H9 (cell line): ENCODE data around the gene CCDC174. TPM values are rescaled to one million over a fixed set of nuclear protein-coding genes. Genes with fewer than 3 reads are reported as not detected.

ENCODE experiments used
- DNase-seq: peaks from one replicate; pipeline ENCODE4 v3.0.0-alpha.2; 2017
- H2AFZ ChIP-seq: one replicate; pipeline ENCODE4 v1.6.1; 2013; ENCODE audit warnings: mild to moderate bottlenecking, low read length, control low read depth, moderate library complexity
- H2AK5ac ChIP-seq: 2 replicates; pipeline ENCODE4 v1.6.1; 2013; ENCODE audit warnings: low read length, control low read depth, mixed read lengths; ENCODE audit not compliant: insufficient read length
- H2BK120ac ChIP-seq: one replicate; pipeline ENCODE4 v1.6.1; 2013; ENCODE audit warnings: low read depth, mild to moderate bottlenecking, low read length, control low read depth, inconsistent platforms; ENCODE audit not compliant: poor library complexity, severe bottlenecking
- H2BK12ac ChIP-seq: 2 replicates; pipeline ENCODE4 v1.6.1; 2013; ENCODE audit warnings: low read length, control low read depth, mixed read lengths, low read depth; ENCODE audit not compliant: insufficient read length
- H2BK15ac ChIP-seq: 2 replicates; pipeline ENCODE4 v1.6.1; 2013; ENCODE audit warnings: low read depth, low read length, control low read depth
- H2BK20ac ChIP-seq: one replicate; pipeline ENCODE4 v1.6.1; 2013; ENCODE audit warnings: low read depth, mild to moderate bottlenecking, low read length, control low read depth, inconsistent platforms; ENCODE audit not compliant: poor library complexity, severe bottlenecking
- H2BK5ac ChIP-seq: 2 replicates; pipeline ENCODE4 v1.6.1; 2013; ENCODE audit warnings: low read length, control low read depth, mixed read lengths; ENCODE audit not compliant: insufficient read length
- H3K14ac ChIP-seq: 2 replicates; pipeline ENCODE4 v1.6.1; 2013; ENCODE audit warnings: low read length, control low read depth; ENCODE audit not compliant: insufficient read depth
- H3K18ac ChIP-seq: 2 replicates; pipeline ENCODE4 v1.6.1; 2013; ENCODE audit warnings: low read depth, mild to moderate bottlenecking, mixed read lengths, low read length, control low read depth; ENCODE audit not compliant: insufficient read length
- H3K23ac ChIP-seq: 2 replicates; pipeline ENCODE4 v1.6.1; 2013; ENCODE audit warnings: low read length, control low read depth, mixed read lengths, low read depth; ENCODE audit not compliant: insufficient read length
- H3K23me2 ChIP-seq: 2 replicates; pipeline ENCODE4 v1.6.1; 2013; ENCODE audit warnings: low read depth, mild to moderate bottlenecking, mixed read lengths, low read length, control low read depth; ENCODE audit not compliant: insufficient read length, poor library complexity, severe bottlenecking
- H3K27ac ChIP-seq: 2 replicates; pipeline ENCODE4 v1.5.1; 2013; ENCODE audit warnings: low read length, control low read depth, mixed read lengths, low read depth; ENCODE audit not compliant: insufficient read length
- H3K27me3 ChIP-seq: 2 replicates; pipeline ENCODE4 v1.6.1; 2013; ENCODE audit warnings: low read length, control low read depth, inconsistent platforms; ENCODE audit not compliant: insufficient read depth
- H3K4ac ChIP-seq: 2 replicates; pipeline ENCODE4 v1.6.1; 2013; ENCODE audit warnings: low read depth, mild to moderate bottlenecking, control low read depth, inconsistent platforms, low read length, moderate library complexity
- H3K4me1 ChIP-seq: 2 replicates; pipeline ENCODE4 v1.6.1; 2013; ENCODE audit warnings: low read length, control low read depth, inconsistent platforms; ENCODE audit not compliant: insufficient read depth
- H3K4me2 ChIP-seq: 2 replicates; pipeline ENCODE4 v1.6.1; 2013; ENCODE audit warnings: low read length, control low read depth, mixed read lengths; ENCODE audit not compliant: insufficient read length, insufficient read depth
- H3K56ac ChIP-seq: 2 replicates; pipeline ENCODE4 v1.6.1; 2013; ENCODE audit warnings: low read depth, mild to moderate bottlenecking, mixed read lengths, low read length, control low read depth; ENCODE audit not compliant: insufficient read length
- H3K79me1 ChIP-seq: 2 replicates; pipeline ENCODE4 v1.6.1; 2013; ENCODE audit warnings: low read depth, mild to moderate bottlenecking, moderate library complexity, low read length, control low read depth, inconsistent platforms; ENCODE audit not compliant: insufficient read depth, poor library complexity, severe bottlenecking
- H3K79me2 ChIP-seq: 2 replicates; pipeline ENCODE4 v1.6.1; 2013; ENCODE audit warnings: low read length, control low read depth, inconsistent platforms; ENCODE audit not compliant: insufficient read depth
- H3K9ac ChIP-seq: 2 replicates; pipeline ENCODE4 v1.6.1; 2013; ENCODE audit warnings: low read length, control low read depth, mixed read lengths; ENCODE audit not compliant: insufficient read length; ENCODE audit errors: extremely low read depth
- H3K9me3 ChIP-seq: one replicate; pipeline ENCODE4 v1.6.1; 2013; ENCODE audit warnings: low read depth, low read length, inconsistent platforms; ENCODE audit not compliant: control insufficient read depth
- H3T11ph ChIP-seq: one replicate; pipeline ENCODE4 v1.6.1; 2013; ENCODE audit warnings: mild to moderate bottlenecking, low read length, control low read depth, inconsistent platforms
- H4K20me1 ChIP-seq: one replicate; pipeline ENCODE4 v1.6.1; 2013; ENCODE audit not compliant: control insufficient read depth, insufficient read length, insufficient read depth
- H4K5ac ChIP-seq: 2 replicates; pipeline ENCODE4 v1.6.1; 2013; ENCODE audit warnings: low read depth, mild to moderate bottlenecking, mixed read lengths, low read length, control low read depth; ENCODE audit not compliant: insufficient read length
- H4K8ac ChIP-seq: replicated peaks from 2 replicates; pipeline ENCODE4 v1.6.1; 2013; ENCODE audit warnings: low read length, control low read depth, mixed read lengths, low read depth; ENCODE audit not compliant: insufficient read length
- H4K91ac ChIP-seq: 2 replicates; pipeline ENCODE4 v1.6.1; 2013; ENCODE audit warnings: low read depth, mild to moderate bottlenecking, moderate library complexity, mixed read lengths, low read length, control low read depth; ENCODE audit not compliant: insufficient read length
- H3K27ac Mint-ChIP-seq, 3 experiments: 2 replicates in 2 of 3; 3 replicates in 1 of 3; pipeline ENCODE4 v1.8.0; 2020 to 2021; ENCODE audit warnings: mixed read lengths in 3 of 3, mild to moderate bottlenecking in 1 of 3, moderate library complexity in 1 of 3
- H3K27me3 Mint-ChIP-seq: 2 replicates; pipeline ENCODE4 v1.8.0; 2021; ENCODE audit warnings: low read depth, mild to moderate bottlenecking, moderate library complexity, mixed read lengths
- H3K36me3 Mint-ChIP-seq, 3 experiments: 2 replicates in 2 of 3; 3 replicates in 1 of 3; pipeline ENCODE4 v1.8.0; 2020 to 2021; ENCODE audit warnings: low read depth in 3 of 3, mixed read lengths in 3 of 3; ENCODE audit not compliant: insufficient read depth in 1 of 3
- H3K4me1 Mint-ChIP-seq, 2 experiments: 2 replicates each; pipeline ENCODE4 v1.8.0; 2020; ENCODE audit warnings: mixed read lengths in 2 of 2
- H3K4me3 Mint-ChIP-seq, 2 experiments: 2 replicates in 1 of 2; 3 replicates in 1 of 2; pipeline ENCODE4 v1.8.0; 2020 to 2021; ENCODE audit warnings: mild to moderate bottlenecking in 2 of 2, mixed read lengths in 2 of 2, moderate library complexity in 1 of 2
- H3K9me3 Mint-ChIP-seq, 2 experiments: 2 replicates in 1 of 2; 3 replicates in 1 of 2; pipeline ENCODE4 v1.8.0; 2020; ENCODE audit warnings: mild to moderate bottlenecking in 2 of 2, mixed read lengths in 2 of 2, moderate library complexity in 1 of 2
- CTCF ChIP-seq: fragments of 200-600 bp; sonication (generic); conservative IDR thresholded peaks from 3 replicates; pipeline ENCODE4 v1.8.0; 2021; ENCODE audit warnings: antibody characterized with exemption, mild to moderate bottlenecking
- whole genome bisulfite sequencing: extraction: QIAGEN DNeasy Blood & Tissue Kit; methylation state at CpG from one replicate; pipeline ENCODE4 v1.1.7; 2013; ENCODE audit warnings: missing lambda C conversion rate, low lambda C conversion rate, mixed read lengths; ENCODE audit not compliant: insufficient read length; ENCODE audit errors: extremely low coverage; 5-methylcytosine and 5-hydroxymethylcytosine counted together
- total RNA-seq: library from RNA; stranded (reverse); gene quantifications from 2 replicates; pipeline ENCODE4 v1.2.1, GENCODE V29; 2021

CCDC174 gene
- total RNA-seq, 1 experiment from 2014 or later, result 15.2 TPM

GRCh38 chr3:14716591-14716990 is 65.0 kb downstream of the CCDC174 start:
- no peaks in the 10 kb centered on the region for H3K9me3 ChIP-seq
- H2AFZ ChIP-seq, result no peak overlapping the region
- TF ChIP-seq CTCF, result no peak
- Mint-ChIP-seq H3K27ac (no peak overlapping the region), H3K4me3 (no peak overlapping the region), H3K27me3 (peaks cover 24% of the 10 kb centered on the region), H3K4me1 (no peaks in the 10 kb centered on the region), H3K9me3 (no peaks in the 10 kb centered on the region), H3K36me3 (no peaks in the 10 kb centered on the region)
- no peaks in the 10 kb centered on the region for H4K20me1 ChIP-seq
- H2BK120ac ChIP-seq, result no peak overlapping the region
- H4K91ac ChIP-seq, result no peak overlapping the region
- no peak overlapping the region for H3T11ph ChIP-seq
- H3K23me2 ChIP-seq, result no peaks in the 10 kb centered on the region
- H4K5ac ChIP-seq, result no peak overlapping the region
- WGBS, result no CpG with 5 or more reads among the region's 1 CpG
- no peaks in the 10 kb centered on the region for H3K4me1 ChIP-seq
- H2BK20ac ChIP-seq, result no peak overlapping the region
- H2BK5ac ChIP-seq, result no peak overlapping the region
- H3K79me2 ChIP-seq, result no peaks in the 10 kb centered on the region
- no peak overlapping the region for H3K56ac ChIP-seq
- DNase-seq, result no peak
- no peak overlapping the region for H2AK5ac ChIP-seq
- H3K79me1 ChIP-seq, result no peaks in the 10 kb centered on the region
- no peak overlapping the region for H4K8ac ChIP-seq
- H3K14ac ChIP-seq, result no peak overlapping the region
- H2BK15ac ChIP-seq, result no peak overlapping the region
- H3K27ac ChIP-seq, result no peak overlapping the region
- no peak overlapping the region for H2BK12ac ChIP-seq
- no peak overlapping the region for H3K18ac ChIP-seq
- H3K4me2 ChIP-seq, result no peak overlapping the region
- no peak overlapping the region for H3K4ac ChIP-seq
- no peak overlapping the region for H3K9ac ChIP-seq
- no peaks in the 10 kb centered on the region for H3K27me3 ChIP-seq
- no peak overlapping the region for H3K23ac ChIP-seq
